GM08714 (cell line): ENCODE data around the gene ACSF3.
A peak's percentile ranks its signal among the peaks of the same experiment; 100 is the strongest.

Experiments used
- H3K4me3 ChIP-seq: fragments of 200-500 bp; sonication (Bioruptor generic); 2 replicates; pipeline ENCODE4 v1.5.1; 2014; ENCODE audit warnings: mild to moderate bottlenecking, low read length, inconsistent platforms
- ZNF274 ChIP-seq: IDR thresholded peaks from 2 replicates; pipeline ENCODE4 v1.6.1; 2012; ENCODE audit warnings: mild to moderate bottlenecking, low read depth, low read length

ACSF3 gene

DNA sequence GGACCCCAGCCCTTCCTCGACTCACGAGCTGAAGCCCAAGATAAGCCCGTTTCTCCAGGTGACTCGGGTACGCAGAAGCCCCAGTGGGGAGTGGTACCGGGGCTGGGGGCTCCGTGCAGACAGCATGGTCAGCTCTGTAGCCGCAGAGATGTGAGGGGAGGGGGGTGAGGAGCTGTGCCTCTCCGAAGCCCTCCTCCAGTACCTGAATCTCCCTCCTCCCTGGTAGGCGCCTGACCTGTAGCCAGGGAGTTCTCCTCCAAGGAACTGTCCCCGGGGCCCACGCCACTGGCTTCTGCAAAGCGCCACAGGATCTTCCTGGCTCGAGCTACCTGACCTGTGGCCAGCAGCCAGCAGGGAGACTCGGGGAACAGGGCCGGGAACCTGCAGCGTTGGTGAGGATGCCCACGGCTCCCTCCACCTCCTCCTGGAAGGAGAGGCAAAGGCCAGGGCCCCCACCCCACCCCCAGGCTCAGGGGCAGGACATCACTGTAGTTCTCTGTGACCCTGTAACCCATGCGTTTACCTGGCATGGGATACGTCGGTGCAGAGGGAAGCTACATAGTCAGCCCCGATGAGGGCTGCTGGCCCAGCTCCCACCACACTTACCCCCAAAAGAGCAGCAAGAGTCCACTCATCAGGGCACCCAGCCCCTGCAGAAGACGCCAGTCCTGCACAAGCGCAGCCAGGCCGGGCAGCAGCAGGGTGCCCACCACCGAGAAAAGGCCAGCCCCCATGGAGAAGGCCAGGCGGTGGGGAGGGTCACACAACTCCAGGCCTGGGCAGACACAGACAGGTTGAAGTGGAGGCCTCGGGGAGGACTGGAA is 105.0 kb downstream of the ACSF3 start:
- no peak for TF ChIP-seq ZNF274

DNA sequence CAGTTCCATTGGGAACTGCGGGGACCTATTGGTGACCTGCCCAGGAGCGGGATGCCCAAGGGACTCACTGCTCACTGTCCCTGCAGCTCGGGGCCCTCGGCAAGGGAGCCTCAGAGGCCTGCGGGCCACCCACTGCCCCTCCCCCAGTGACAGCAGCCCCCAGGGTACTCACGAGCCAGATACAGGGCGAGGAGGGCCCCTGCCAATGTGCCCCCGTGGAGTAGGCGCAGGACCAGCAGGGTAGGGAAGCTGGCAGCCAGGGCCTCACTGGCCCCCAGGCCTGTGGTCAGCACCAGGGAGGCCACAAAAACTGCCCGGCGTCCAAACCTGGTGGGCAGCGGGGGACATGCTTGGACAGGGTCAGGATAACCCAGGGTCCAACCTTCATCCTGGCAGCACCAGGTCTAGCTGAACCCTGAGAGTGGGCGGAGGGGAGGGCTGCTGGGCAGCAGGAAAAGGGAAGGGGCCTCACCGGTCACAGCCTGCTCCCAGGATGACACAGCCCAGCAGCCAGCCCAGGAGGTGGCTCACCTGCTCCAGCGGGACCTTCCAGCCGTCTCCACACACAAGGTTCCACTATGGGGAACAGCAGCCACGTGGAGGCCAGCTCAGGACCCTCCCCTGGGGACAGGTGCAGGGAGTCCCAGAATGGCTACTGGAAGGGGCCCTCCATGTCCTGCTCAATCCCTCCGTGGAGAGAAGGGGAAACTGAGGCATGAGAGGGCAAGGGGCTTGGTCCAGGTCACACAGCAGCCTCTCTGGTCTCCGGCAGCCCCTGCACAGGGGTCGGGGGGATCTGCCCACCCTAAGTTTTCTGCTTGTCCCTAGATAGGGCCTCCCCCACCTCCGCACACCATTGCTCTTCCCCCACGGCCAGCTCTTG is 105.8 kb downstream of the ACSF3 start:
- H3K4me3 ChIP-seq = no peak overlapping the region
- no peak for TF ChIP-seq ZNF274

More for the DNA sequence above, 105.0 kb downstream of the ACSF3 start:
- no peak overlapping the region for H3K4me3 ChIP-seq

GRCh38 chr16:89200124-89200849 is 106.6 kb downstream of the ACSF3 start, which contains the start of gene SLC22A31:
SLC22A31 (minus strand) TSS chr16:89200537; CDS start chr16:89200501, 36 bp downstream.
- no peak for TF ChIP-seq ZNF274
- peak within 1 kb of the TSS; percentile 27; the same call in 1 of the 2 replicates for H3K4me3 ChIP-seq

- peak overlapping the region; percentile 27; the same call in 1 of the 2 replicates for H3K4me3 ChIP-seq
- no peak for TF ChIP-seq ZNF274
Measured at GRCh38 chr16:89200850-89201411, 107.3 kb downstream of the ACSF3 start.

DNA sequence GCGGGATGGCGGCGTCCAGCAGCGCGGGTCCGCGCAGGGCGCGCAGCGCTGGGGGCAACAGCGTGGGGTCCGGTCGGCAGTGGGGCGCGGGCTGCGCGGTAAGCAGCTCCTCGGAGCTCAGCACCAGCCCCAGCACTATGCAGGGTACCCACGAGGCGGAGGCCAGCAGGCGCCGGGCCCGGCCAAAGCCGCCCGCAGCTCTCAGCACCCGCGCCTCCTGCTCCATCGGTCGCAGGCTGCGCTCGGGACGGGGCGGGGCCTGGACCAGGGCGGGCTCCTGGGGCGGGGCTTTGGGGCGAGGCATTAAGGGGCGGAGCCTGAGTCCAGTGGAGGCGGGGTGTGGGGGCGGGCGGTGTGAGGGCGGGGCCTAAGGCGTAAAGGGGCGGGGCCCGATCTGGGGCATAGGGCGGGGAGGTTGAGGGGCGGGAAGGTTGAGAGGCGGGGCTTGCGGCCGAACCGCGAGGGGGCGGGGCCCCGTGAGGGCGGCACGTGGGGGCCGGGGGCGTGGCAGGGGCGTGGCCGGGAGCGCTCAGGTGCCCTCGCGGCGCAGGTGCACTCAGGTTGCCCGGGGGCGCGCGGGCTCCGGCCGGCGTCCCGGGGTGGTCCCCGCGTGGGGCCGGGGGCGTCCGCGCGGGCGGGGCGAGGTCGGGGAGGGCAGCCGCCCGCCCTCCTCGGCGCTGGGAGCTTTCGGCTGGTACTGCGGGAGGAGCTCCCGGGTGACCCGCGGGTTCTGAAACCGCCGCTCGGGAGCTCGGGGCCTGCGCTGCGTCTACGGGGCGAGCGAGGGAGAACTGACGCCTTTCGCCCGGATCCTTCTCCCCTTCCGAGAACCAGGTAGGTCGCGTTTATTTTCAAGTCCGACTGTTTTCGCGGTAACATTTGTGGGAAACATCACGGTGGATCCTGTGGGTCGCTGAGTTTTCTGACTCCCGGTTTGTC is 108.1 kb downstream of the ACSF3 start:
- TF ChIP-seq ZNF274 = no peak
- H3K4me3 ChIP-seq = peak overlapping the region; percentile 27; the same call in 1 of the 2 replicates

DNA sequence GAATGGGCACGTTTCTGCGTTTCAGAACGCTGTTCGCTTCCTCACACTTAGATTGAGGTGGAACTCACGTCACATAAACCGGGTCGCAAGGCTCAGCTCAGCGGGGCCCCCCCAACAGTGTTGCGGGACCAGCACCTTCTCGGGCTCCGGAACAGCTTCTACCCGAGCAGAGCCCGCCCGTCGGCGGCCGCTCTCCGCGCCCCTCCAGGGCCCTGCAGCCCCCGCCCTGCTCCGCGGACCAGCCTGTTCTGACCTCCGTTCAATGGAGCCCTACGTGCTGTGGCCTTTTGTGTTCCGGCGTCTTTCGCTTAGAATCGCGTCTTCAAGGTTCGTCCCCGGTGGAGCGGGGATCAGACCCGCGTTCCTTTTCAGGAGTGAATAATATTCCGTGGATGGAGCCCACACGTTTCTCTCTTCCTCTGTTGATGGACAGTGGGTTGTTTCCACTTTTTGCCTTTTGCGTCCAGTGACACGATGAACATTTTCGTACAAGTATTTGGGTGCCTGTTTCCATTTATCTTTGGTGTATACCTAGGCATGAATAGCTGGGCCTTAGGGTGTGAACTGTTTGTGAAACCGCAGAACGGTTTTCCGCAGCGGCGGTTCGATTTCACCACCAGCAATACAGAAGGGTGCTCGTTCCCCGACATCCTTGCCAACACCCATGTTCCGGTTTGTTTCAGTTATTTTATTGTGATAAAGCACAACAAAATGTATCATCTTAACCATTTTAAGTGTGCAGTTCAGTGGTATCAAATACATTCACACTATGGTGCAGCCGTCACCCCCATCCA is 109.0 kb downstream of the ACSF3 start:
- TF ChIP-seq ZNF274 = no peak
- no peak overlapping the region for H3K4me3 ChIP-seq
